Fibroblast of the aortic adventitia (primary cell): ENCODE results near the gene OLFML2B. TPM values are rescaled to one million over a fixed set of nuclear protein-coding genes. Genes with fewer than 3 reads are reported as not detected.
"Not testable (repeated sequence)": the region's sequence is repeated elsewhere in the genome, so short reads cannot be mapped to it uniquely, and the experiment has no call there.

Source experiments
- DNase-seq: peaks from one replicate; pipeline ENCODE4 v3.0.0-alpha.2; 2010; ENCODE audit warnings: low read depth
- H3K4me3 ChIP-seq: 2 replicates; pipeline ENCODE4 v1.5.1; 2011; ENCODE audit warnings: low read depth, mild to moderate bottlenecking, control low read depth, low read length, moderate library complexity
- total RNA-seq: library from RNA; depleted of rRNA; stranded (reverse); fragments of >200 nt; gene quantifications from 2 replicates; pipeline ENCODE4 v1.2.3, GENCODE V29; 2012; ENCODE audit warnings: low replicate concordance
- TF ChIP-seq, protein P1 (sequence below): IDR thresholded peaks from 2 replicates; pipeline ENCODE4 v1.5.1; 2011; ENCODE audit warnings: mild to moderate bottlenecking, low read length, control low read depth, inconsistent platforms; ENCODE audit not compliant: insufficient read depth

The OLFML2B gene
- total RNA-seq, 1 donor = 14.5 TPM

DNA sequence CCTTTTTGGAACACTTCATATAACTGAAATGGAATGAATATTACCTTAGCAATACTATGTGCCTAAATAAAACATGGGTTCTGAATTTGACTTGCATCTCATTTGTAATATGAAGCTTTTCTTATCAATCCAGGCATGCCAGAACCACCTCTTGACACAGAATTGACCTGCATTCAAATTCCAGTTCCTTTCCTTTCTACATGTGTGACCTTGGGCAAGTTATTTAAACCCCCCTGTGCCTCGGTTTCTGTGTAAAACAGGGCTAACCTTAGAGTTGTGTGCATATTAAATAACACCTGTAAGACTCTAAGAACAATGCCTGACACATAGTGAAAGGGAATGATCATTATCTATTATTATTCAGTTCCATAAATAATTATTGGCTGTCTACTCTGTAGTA lies 43.8 kb upstream of the OLFML2B start:
- no peak for DNase-seq
- TF ChIP-seq, protein P1, sequence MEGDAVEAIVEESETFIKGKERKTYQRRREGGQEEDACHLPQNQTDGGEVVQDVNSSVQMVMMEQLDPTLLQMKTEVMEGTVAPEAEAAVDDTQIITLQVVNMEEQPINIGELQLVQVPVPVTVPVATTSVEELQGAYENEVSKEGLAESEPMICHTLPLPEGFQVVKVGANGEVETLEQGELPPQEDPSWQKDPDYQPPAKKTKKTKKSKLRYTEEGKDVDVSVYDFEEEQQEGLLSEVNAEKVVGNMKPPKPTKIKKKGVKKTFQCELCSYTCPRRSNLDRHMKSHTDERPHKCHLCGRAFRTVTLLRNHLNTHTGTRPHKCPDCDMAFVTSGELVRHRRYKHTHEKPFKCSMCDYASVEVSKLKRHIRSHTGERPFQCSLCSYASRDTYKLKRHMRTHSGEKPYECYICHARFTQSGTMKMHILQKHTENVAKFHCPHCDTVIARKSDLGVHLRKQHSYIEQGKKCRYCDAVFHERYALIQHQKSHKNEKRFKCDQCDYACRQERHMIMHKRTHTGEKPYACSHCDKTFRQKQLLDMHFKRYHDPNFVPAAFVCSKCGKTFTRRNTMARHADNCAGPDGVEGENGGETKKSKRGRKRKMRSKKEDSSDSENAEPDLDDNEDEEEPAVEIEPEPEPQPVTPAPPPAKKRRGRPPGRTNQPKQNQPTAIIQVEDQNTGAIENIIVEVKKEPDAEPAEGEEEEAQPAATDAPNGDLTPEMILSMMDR = no peak
- H3K4me3 ChIP-seq = no peak overlapping the region

GRCh38 chr1:162066836-162067235 lies 43.2 kb upstream of the OLFML2B start:
- not testable (repeated sequence) for H3K4me3 ChIP-seq, DNase-seq

DNA sequence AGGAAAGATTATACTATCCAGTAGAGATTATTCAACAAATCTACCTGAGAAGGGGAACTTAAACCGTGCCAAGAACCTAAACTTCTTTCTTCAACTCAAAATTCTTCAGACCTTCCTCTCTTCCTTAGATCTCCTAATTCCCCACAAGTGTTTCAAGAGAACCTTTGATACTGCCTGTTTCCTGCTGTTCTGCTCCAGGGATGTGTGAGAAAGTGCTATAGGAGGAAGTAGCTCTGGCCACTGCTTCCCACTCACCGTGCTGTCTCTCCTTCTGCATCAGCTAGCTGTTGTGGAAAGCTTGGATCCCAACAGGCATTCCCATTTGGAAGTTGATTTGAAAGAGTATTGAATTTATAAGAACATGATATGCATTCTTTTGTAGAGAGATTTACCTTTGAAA lies 41.3 kb upstream of the OLFML2B start:
- DNase-seq = no peak
- H3K4me3 ChIP-seq = no peak overlapping the region

DNA sequence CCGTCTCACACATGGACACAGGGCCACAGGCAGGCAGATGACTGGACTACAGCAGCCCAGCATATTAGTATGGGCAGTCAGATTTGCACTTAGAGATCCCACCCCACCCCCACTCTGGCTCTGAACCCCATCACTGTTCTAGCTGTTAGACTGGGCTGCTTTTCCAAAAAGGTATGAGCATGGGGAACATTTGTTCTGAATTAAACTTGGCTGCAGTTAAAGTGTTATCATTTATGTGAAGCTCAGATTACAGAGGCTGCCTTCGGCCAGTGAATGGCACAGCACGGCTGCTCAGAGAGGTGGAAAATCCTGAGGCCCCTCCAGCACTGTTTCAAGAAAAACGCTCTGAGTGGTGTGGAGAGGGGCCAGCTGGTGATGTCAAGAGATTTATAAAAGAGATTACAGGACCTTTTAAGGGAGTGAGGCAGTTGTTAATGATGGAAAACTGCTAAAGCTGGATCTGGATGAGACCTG lies 38.9 kb upstream of the OLFML2B start:
- DNase-seq = peak; percentile 81
- no peak overlapping the region for H3K4me3 ChIP-seq
- TF ChIP-seq, protein P1 = no peak

More for the DNA sequence above, 41.3 kb upstream of the OLFML2B start:
- TF ChIP-seq, protein P1 = no peak

DNA sequence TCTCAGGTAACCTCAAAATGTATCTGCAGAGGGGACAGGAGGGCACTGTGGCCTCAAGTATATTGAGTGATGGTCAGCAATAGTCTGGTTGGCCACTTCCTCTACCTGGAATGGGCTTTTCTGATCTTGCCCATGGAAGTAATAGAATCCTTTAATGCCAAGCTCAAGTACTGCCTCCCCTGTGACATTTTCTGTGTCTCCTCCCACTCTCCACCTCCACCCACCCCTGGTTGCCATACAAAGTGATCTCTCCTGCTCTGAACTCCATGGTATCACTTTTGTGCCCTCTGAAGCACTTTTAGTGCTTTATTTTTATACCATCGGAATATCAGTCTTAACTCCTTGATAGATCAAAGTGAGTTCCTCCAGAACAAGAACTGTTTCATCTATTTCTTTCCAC lies 36.6 kb upstream of the OLFML2B start:
- H3K4me3 ChIP-seq = no peak overlapping the region
- DNase-seq = no peak
- TF ChIP-seq, protein P1 = no peak

DNA sequence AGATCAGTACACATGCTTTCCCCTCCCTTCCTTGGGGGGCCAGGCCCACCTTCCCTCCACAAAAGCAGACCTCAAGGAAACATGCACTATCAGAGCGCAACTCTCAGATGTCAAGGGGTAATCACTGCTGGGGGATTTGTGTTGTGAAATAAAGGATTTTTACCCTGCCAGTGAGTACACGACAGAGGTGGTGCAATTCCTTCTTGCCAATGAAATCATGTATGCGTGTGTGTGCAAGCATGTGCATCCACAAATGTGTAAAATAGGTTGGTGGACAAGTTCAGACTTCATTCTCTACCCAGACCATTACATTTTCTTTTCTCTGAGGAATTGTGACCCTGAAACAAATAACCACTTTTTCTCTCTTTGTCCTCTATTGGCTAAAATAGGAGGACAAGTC lies 36.1 kb upstream of the OLFML2B start:
- TF ChIP-seq, protein P1 = no peak
- DNase-seq = no peak
- H3K4me3 ChIP-seq = no peak overlapping the region

GRCh38 chr1:162056579-162056978 lies 32.9 kb upstream of the OLFML2B start:
- no peak overlapping the region for H3K4me3 ChIP-seq
- DNase-seq = no peak
- TF ChIP-seq, protein P1 = no peak

DNA sequence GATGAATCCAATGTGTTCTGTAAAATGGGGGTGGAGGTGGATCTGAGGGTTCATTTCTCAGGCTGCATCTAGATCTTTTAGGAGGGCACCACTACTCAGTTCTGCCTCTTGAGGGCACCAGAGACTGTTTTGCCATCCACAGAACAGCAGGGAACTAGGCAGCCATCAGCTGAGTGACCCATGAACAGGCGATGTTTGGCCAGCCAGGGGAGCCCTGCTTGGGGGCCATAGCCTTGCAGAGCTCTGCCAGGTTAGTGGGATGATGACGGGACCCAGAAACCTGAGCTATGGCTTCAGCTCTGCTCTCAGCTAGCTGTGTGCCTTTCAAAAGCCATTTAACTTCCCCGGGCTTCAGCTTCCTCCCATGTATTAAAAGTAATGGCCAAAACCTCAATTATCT lies 32.4 kb upstream of the OLFML2B start:
- DNase-seq = peak; percentile 74
- TF ChIP-seq, protein P1 = peak; percentile 96
- H3K4me3 ChIP-seq = no peak overlapping the region
